Measurements from ENCODE around the gene SCYL2.

SCYL2 gene

DNA sequence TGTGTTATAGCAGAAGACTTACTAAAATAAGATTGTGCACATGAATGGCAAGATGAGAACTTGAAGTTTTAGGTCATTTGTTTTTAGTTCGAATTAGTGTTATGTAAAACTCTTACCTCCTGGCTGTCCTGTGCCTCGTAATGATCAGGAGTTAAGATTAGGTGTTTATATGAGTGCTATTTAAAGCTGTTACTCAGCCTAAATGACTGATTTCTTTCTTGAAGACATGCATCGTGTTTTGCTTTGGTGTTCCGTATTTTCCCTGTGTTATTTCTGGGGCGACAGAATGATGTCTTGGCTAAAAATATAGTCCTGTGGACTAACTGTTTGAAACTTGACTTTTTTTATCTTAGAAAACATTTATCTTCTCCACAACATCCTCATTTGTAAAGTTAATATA is 22.1 kb downstream of the SCYL2 start:
- TF ChIP-seq TAF1 (IDR thresholded peaks at IDR 0.05; ENCODE audit: low read depth) = no peak
- no peak for TF ChIP-seq EGR1 (IDR thresholded peaks at IDR 0.05)
- no peak for TF ChIP-seq TCF12 (IDR thresholded peaks at IDR 0.05; ENCODE audit: low read depth)
- TF ChIP-seq, protein P1, sequence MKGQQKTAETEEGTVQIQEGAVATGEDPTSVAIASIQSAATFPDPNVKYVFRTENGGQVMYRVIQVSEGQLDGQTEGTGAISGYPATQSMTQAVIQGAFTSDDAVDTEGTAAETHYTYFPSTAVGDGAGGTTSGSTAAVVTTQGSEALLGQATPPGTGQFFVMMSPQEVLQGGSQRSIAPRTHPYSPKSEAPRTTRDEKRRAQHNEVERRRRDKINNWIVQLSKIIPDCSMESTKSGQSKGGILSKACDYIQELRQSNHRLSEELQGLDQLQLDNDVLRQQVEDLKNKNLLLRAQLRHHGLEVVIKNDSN (IDR thresholded peaks at IDR 0.05) = no peak
- TF ChIP-seq CREB1 (IDR thresholded peaks at IDR 0.05; ENCODE audit: low read depth) = no peak
- TF ChIP-seq ZBTB7A (IDR thresholded peaks at IDR 0.05; ENCODE audit: low read depth) = no peak
- no peak for TF ChIP-seq FOXM1 (IDR thresholded peaks at IDR 0.05; ENCODE audit: borderline replicate concordance, low read depth)
- TF ChIP-seq EP300 (IDR thresholded peaks at IDR 0.05; ENCODE audit: borderline replicate concordance) = no peak
- no peak for TF ChIP-seq YY1 (IDR thresholded peaks at IDR 0.05; ENCODE audit: low read depth)
- no peak for TF ChIP-seq NFIC (IDR thresholded peaks at IDR 0.05)
- TF ChIP-seq, protein P2, sequence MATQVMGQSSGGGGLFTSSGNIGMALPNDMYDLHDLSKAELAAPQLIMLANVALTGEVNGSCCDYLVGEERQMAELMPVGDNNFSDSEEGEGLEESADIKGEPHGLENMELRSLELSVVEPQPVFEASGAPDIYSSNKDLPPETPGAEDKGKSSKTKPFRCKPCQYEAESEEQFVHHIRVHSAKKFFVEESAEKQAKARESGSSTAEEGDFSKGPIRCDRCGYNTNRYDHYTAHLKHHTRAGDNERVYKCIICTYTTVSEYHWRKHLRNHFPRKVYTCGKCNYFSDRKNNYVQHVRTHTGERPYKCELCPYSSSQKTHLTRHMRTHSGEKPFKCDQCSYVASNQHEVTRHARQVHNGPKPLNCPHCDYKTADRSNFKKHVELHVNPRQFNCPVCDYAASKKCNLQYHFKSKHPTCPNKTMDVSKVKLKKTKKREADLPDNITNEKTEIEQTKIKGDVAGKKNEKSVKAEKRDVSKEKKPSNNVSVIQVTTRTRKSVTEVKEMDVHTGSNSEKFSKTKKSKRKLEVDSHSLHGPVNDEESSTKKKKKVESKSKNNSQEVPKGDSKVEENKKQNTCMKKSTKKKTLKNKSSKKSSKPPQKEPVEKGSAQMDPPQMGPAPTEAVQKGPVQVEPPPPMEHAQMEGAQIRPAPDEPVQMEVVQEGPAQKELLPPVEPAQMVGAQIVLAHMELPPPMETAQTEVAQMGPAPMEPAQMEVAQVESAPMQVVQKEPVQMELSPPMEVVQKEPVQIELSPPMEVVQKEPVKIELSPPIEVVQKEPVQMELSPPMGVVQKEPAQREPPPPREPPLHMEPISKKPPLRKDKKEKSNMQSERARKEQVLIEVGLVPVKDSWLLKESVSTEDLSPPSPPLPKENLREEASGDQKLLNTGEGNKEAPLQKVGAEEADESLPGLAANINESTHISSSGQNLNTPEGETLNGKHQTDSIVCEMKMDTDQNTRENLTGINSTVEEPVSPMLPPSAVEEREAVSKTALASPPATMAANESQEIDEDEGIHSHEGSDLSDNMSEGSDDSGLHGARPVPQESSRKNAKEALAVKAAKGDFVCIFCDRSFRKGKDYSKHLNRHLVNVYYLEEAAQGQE (IDR thresholded peaks at IDR 0.05; ENCODE audit: low read depth) = no peak
- no peak for TF ChIP-seq TEAD4 (IDR thresholded peaks at IDR 0.05)

DNA sequence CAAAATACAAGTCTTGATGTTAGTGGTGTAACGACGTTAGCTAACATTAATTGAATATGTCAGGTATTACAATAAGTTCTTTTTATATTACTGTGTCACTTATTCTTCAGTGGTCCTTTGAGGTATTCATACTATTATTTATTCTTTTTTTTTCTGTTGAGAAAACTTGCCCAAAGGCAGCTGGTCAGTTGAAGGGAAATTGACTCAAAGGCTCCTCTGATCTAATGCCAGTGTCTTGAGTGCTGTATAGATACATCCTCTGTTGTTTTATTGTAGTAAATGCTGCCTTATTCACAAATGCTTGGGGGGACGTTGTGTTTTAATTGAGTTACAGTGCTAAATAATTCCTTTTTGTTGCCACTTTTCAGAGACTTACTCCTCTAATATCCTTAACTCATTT is 23.0 kb downstream of the SCYL2 start:
- TF ChIP-seq TCF12 (IDR thresholded peaks at IDR 0.05; ENCODE audit: low read depth) (no peak), NFIC (IDR thresholded peaks at IDR 0.05) (no peak), EGR1 (IDR thresholded peaks at IDR 0.05) (no peak), FOXM1 (IDR thresholded peaks at IDR 0.05; ENCODE audit: borderline replicate concordance, low read depth) (no peak), RAD21 (IDR thresholded peaks at IDR 0.05; ENCODE audit: low read depth) (no peak), YY1 (IDR thresholded peaks at IDR 0.05; ENCODE audit: low read depth) (no peak), TAF1 (IDR thresholded peaks at IDR 0.05; ENCODE audit: low read depth) (no peak), TEAD4 (IDR thresholded peaks at IDR 0.05) (no peak), ZBTB7A (IDR thresholded peaks at IDR 0.05; ENCODE audit: low read depth) (no peak), CREB1 (IDR thresholded peaks at IDR 0.05; ENCODE audit: low read depth) (no peak), EP300 (IDR thresholded peaks at IDR 0.05; ENCODE audit: borderline replicate concordance) (no peak), CEBPB (IDR thresholded peaks at IDR 0.05) (no peak)
- TF ChIP-seq, protein P1 (IDR thresholded peaks at IDR 0.05) = no peak
- TF ChIP-seq, protein P2 (IDR thresholded peaks at IDR 0.05; ENCODE audit: low read depth) = no peak
- TF ChIP-seq, protein P3, sequence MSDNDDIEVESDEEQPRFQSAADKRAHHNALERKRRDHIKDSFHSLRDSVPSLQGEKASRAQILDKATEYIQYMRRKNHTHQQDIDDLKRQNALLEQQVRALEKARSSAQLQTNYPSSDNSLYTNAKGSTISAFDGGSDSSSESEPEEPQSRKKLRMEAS (IDR thresholded peaks at IDR 0.05) = no peak

DNA sequence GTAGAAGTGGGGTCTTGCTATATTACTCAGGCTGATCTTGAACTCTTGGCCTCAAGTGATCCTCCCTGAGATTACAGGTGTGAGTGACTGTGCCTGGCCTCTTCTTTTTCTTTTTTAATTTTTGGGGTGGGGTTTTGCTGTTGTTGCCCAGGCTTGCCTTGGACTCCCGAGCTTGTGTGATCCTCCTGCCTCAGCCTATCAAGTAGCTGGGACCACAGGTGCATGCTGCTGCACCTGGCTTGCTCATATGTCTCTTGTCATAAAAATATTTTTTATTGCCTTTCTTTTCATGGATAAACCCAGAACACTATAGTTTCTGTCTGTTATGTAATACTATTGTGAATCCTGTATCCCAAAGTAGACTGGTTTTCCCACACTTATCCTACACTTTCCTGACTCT is 26.0 kb downstream of the SCYL2 start:
- TF ChIP-seq CEBPB (IDR thresholded peaks at IDR 0.05) (no peak), EP300 (IDR thresholded peaks at IDR 0.05; ENCODE audit: borderline replicate concordance) (no peak), NFIC (IDR thresholded peaks at IDR 0.05) (no peak), TAF1 (IDR thresholded peaks at IDR 0.05; ENCODE audit: low read depth) (no peak), TEAD4 (IDR thresholded peaks at IDR 0.05) (no peak), CREB1 (IDR thresholded peaks at IDR 0.05; ENCODE audit: low read depth) (no peak)
- TF ChIP-seq, protein P3 (IDR thresholded peaks at IDR 0.05) = no peak
- TF ChIP-seq, protein P1 (IDR thresholded peaks at IDR 0.05) = no peak
- TF ChIP-seq, protein P2 (IDR thresholded peaks at IDR 0.05; ENCODE audit: low read depth) = no peak

DNA sequence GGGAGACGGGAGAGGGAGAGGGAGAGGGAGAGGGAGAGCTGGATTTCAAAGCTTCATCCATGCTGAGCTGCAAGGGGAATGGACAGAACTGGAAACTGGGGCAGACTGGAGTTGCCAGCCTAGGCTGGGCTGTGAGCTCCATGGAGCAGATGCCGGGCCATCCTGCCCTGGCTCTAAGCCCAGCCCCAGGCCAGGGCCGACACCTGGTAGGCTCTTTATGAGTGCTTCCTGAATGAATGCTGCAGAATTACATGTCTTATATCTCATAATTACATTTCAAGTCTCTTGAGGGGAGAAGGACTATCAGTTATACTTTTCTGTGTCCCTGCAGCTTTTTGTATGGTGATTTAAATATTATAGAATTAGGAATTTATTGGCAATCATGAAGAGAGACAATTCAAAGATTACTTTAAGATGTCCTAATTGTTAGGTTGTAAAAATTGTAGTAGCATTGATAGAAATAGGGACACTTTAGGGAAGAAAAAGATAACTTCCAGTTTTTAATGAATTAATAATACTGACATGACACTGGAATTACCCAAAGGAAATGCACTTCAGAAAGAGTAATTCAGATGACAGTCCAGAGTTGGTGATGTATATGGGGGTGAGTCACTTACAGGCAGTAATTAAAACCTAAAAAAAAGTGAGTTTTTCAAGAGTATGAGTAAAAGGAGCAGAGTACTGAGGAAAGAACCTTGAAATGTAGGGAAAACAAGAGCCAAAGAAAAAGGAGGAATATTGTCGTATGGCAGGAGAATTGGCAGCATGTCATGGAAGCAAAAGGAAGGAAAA is 29.0 kb downstream of the SCYL2 start:
- TF ChIP-seq FOXM1 (IDR thresholded peaks at IDR 0.05; ENCODE audit: borderline replicate concordance, low read depth) = no peak
- no peak for TF ChIP-seq TEAD4 (IDR thresholded peaks at IDR 0.05)
- no peak for TF ChIP-seq YY1 (IDR thresholded peaks at IDR 0.05; ENCODE audit: low read depth)
- TF ChIP-seq RAD21 (IDR thresholded peaks at IDR 0.05; ENCODE audit: low read depth) = no peak
- no peak for TF ChIP-seq CEBPB (IDR thresholded peaks at IDR 0.05)
- TF ChIP-seq, protein P2 (IDR thresholded peaks at IDR 0.05; ENCODE audit: low read depth) = no peak
- no peak for TF ChIP-seq NFIC (IDR thresholded peaks at IDR 0.05)
- TF ChIP-seq EP300 (IDR thresholded peaks at IDR 0.05; ENCODE audit: borderline replicate concordance) = no peak
- no peak for TF ChIP-seq CREB1 (IDR thresholded peaks at IDR 0.05; ENCODE audit: low read depth)
- TF ChIP-seq EGR1 (IDR thresholded peaks at IDR 0.05) = no peak
- TF ChIP-seq, protein P3 (IDR thresholded peaks at IDR 0.05) = no peak
- TF ChIP-seq TAF1 (IDR thresholded peaks at IDR 0.05; ENCODE audit: low read depth) = no peak
- TF ChIP-seq, protein P1 (IDR thresholded peaks at IDR 0.05) = no peak
- TF ChIP-seq ZBTB7A (IDR thresholded peaks at IDR 0.05; ENCODE audit: low read depth) = no peak
- TF ChIP-seq TCF12 (IDR thresholded peaks at IDR 0.05; ENCODE audit: low read depth) = no peak
